DOHH2 (cell line): Measurements from ENCODE around the gene ANP32A.

ENCODE experiments used
- CTCF ChIP-seq: fragments of 200-600 bp; sonication (generic); IDR thresholded peaks from one replicate; pipeline ENCODE4 v1.5.1; 2014; ENCODE audit warnings: antibody characterized with exemption, mild to moderate bottlenecking, low read depth, low read length; ENCODE audit not compliant: poor library complexity, severe bottlenecking
- EZH2phosphoT487 ChIP-seq: fragments of 200-600 bp; sonication (generic); IDR thresholded peaks from 2 replicates; pipeline ENCODE4 v1.6.1; 2017; ENCODE audit warnings: borderline replicate concordance, mild to moderate bottlenecking, antibody characterized with exemption, low read length, moderate library complexity, mixed read lengths

GRCh38 chr15:68794307-68794706 lies 26.4 kb downstream of the ANP32A start:
- TF ChIP-seq CTCF = no peak
- TF ChIP-seq EZH2phosphoT487 = no peak
